EL (cell line): ENCODE results near the gene NGB.

Experiments
- DNase-seq: peaks from one replicate; pipeline ENCODE4 v3.0.0-alpha.2; 2016

Gene NGB

GRCh38 chr14:77260631-77261030 lies 10.4 kb downstream of the NGB start:
- no peak for DNase-seq

GRCh38 chr14:77260199-77260598 lies 10.8 kb downstream of the NGB start:
- DNase-seq = no peak

- DNase-seq = no peak
Observed at GRCh38 chr14:77259025-77259715, 11.8 kb downstream of the NGB start.

GRCh38 chr14:77258566-77258965 lies 12.4 kb downstream of the NGB start:
- DNase-seq = no peak

GRCh38 chr14:77257700-77258099 lies 13.3 kb downstream of the NGB start:
- no peak for DNase-seq

- no peak for DNase-seq
Observed at GRCh38 chr14:77256694-77257093, 14.3 kb downstream of the NGB start.

GRCh38 chr14:77253333-77254190 lies 17.4 kb downstream of the NGB start:
- DNase-seq = no peak

GRCh38 chr14:77251870-77252269 lies 19.1 kb downstream of the NGB start:
- DNase-seq = no peak

GRCh38 chr14:77250927-77251326 lies 20.1 kb downstream of the NGB start:
- no peak for DNase-seq

- no peak for DNase-seq
Observed at GRCh38 chr14:77249286-77249685, 21.7 kb downstream of the NGB start.

- DNase-seq = peak; percentile 52
Observed at GRCh38 chr14:77248666-77249065, 22.3 kb downstream of the NGB start.

GRCh38 chr14:77246784-77247183 lies 24.2 kb downstream of the NGB start:
- DNase-seq = no peak

- no peak for DNase-seq
Observed at GRCh38 chr14:77245820-77246219, 25.2 kb downstream of the NGB start.

- no peak for DNase-seq
Observed at GRCh38 chr14:77243853-77244252, 27.2 kb downstream of the NGB start.

GRCh38 chr14:77242752-77243151 lies 28.3 kb downstream of the NGB start:
- DNase-seq = no peak

- no peak for DNase-seq
Observed at GRCh38 chr14:77241955-77242354, 29.1 kb downstream of the NGB start.

- DNase-seq = no peak
Observed at GRCh38 chr14:77240336-77240915, 30.6 kb downstream of the NGB start.

GRCh38 chr14:77239412-77239811 lies 31.6 kb downstream of the NGB start:
- DNase-seq = no peak

GRCh38 chr14:77238996-77239395 lies 32.0 kb downstream of the NGB start:
- no peak for DNase-seq

GRCh38 chr14:77238356-77238755 lies 32.6 kb downstream of the NGB start:
- DNase-seq = no peak

- DNase-seq = no peak
Observed at GRCh38 chr14:77236814-77237213, 34.2 kb downstream of the NGB start.

GRCh38 chr14:77231721-77232120 lies 39.3 kb downstream of the NGB start:
- no peak for DNase-seq

- DNase-seq = no peak
Observed at GRCh38 chr14:77230914-77231313, 40.1 kb downstream of the NGB start.

GRCh38 chr14:77228056-77228455 lies 43.0 kb downstream of the NGB start:
- DNase-seq = no peak
